HG03565 (cell line): ENCODE results near the gene TULP3.

ENCODE experiments used
- ATAC-seq: cut with Tn5 transposase; IDR thresholded peaks from one replicate; pipeline ENCODE4 v1.9.1; 2021; ENCODE audit warnings: mild to moderate bottlenecking, moderate library complexity; ENCODE audit not compliant: unreplicated experiment

The TULP3 gene

GRCh38 chr12:2925322-2925995 lies 34.8 kb downstream of the TULP3 start:
- no peak for ATAC-seq

DNA sequence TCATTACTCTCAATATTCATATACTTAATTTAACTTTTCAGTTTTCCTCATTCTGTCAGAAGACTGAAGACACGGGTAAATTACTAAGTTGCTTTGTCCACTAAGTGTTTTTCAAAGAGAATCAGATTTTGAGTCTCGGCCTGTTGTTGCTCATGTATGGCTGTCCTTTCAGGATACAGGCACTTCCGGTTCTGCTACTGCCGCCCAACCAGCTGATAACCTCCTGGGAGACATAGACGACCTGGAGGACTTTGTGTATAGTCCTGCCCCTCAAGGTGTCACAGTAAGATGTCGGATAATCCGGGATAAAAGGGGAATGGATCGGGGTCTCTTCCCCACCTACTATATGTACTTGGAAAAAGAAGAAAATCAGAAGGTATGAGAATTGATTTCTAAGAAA lies 40.2 kb downstream of the TULP3 start:
- ATAC-seq = no peak

DNA sequence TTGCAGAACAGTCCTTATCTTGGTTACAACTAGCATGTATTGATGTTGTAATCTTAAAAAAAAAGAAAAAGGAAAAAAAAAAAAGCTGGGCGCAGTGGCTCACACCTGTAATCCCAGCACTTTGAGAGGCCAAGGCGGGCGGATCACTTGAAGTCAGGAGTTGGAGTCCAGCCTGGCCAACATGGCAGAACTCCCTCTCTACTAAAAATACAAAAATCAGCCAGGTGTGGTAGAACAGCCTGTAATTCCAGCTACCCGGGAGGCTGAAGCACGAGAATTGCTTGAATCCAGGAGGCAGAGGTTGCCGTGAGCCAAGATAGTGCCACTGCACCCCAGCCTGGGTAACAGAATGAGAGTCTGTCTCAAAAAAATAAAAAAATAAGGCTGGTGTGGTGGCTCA lies 42.9 kb downstream of the TULP3 start:
- no peak for ATAC-seq

DNA sequence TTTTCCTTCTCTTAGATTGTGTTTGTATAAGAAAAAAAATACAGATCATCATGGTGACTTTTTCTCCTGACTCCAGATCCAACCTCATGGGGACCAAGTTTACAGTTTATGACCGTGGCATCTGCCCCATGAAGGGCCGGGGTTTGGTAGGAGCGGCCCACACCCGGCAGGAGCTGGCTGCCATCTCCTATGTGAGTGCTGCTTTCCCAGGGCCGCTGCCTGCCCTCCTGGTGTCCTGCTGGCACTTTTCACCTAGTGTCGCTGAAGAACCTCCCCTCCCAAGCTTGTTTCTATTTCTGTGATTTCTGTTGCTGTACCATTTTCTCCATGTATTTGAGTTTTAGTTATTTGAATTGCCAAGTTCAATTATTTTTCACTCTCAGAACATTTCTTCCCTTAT lies 43.7 kb downstream of the TULP3 start:
- no peak for ATAC-seq

- no peak for ATAC-seq
Observed at GRCh38 chr12:2936301-2936700, 45.6 kb downstream of the TULP3 start.

GRCh38 chr12:2937500-2937899 lies 46.8 kb downstream of the TULP3 start:
- ATAC-seq = no peak

DNA sequence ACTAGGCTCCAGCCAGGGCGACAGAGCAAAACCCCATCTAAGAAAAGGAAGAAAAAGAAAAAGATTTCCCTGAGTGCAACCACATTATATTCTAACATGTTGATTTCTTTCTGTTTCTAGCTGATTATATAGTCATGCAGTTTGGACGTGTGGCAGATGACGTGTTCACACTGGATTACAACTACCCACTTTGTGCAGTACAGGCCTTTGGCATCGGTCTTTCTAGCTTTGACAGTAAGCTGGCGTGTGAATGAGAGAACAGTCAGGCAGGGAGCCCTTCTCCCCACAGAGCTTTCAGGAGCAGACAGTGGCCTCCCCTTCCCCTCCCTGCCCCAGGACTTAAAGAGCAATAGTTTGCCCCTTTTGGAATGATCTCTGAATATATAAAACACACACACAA lies 48.5 kb downstream of the TULP3 start:
- no peak for ATAC-seq

- ATAC-seq = no peak
Observed at GRCh38 chr12:2940564-2940963, 49.9 kb downstream of the TULP3 start.

DNA sequence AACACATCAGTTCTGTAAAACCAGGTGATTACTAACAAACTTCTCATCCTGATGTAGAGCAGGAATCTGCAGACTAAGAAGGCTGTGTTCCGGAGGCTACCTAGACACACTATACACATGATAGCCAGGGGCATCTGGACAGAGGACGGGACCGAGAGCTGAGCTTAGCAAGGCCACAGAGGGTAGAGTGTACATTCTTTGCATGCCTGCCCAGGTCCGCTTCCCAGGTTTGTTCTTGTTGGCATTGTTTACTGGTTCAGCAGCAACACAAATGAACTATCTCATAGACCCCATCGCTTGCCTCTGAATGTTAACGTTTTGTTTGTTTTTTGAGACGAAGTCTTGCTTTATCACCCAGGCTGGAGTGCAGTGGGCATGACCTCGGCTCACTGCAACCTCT lies 50.8 kb downstream of the TULP3 start:
- no peak for ATAC-seq

DNA sequence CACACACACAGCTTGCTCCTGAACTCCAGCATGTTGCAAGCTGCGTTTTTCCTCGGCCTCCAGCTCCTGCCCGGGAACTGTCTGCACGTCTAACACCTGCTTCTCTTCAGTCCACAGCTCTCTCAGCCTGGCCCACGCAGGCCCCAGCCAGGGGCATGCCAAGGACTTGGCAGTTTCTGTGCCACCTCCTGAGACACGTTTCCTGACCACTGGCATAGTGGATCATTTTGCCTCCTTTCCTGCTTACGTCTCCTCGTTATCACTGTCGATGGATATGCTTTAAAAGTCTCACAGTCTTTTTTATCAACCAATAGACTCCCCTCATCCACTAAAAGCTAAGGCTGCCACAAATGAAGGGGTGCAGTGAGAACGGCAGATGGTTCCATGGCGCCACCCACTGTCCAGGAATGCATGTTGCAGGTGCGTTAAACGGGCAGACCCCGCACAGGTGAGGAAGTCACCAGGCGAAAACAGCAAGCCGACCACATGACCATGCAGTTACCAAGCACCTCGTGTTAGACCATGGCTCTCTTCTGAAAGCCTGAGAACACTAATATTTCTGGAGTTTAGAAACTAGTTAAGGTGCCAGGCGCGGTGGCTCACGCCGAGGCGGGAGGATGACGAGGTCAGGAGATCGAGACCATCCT lies 53.8 kb downstream of the TULP3 start:
- ATAC-seq = no peak

DNA sequence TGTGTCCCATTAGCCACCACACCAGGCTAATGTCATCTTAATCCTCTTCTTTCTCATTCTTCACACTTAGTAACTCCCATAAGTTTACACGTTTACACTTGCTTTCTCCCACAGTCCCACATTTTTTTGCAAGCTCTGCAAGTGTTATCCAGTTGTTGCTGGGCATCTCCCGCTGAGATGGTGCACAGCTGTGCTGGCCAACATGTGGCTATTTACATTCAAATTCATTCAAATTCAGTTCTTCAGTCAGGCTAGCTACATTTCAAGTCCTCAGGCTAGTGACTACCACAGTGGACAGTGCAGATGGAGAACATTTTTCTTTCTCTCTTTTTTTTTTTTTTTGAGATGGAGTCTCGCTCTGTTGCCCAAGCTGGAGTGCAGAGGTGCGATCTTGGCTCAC lies 58.7 kb downstream of the TULP3 start:
- ATAC-seq = no peak

DNA sequence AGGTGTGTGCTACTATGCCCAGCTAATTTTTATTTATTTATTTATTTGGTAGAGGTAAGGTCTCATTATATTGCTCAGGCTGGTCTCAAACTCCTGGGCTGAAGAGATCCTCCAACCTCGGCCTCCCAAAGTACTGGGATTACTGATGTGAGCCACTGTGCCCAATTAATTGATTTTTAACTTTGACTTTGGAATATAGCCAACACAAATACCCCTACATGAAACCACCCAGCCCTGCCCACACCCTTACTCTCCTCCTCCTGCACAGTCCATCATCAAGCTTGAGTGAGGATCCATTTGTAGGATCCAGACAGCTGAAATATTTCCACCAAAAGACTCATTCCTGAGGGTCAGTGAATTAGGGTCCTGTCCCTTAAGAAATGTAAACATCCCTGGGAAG lies 65.2 kb downstream of the TULP3 start:
- no peak for ATAC-seq

GRCh38 chr12:2957816-2958431 lies 67.2 kb downstream of the TULP3 start:
- no peak for ATAC-seq

- ATAC-seq = no peak
Observed at GRCh38 chr12:2958432-2959191, 67.9 kb downstream of the TULP3 start.

DNA sequence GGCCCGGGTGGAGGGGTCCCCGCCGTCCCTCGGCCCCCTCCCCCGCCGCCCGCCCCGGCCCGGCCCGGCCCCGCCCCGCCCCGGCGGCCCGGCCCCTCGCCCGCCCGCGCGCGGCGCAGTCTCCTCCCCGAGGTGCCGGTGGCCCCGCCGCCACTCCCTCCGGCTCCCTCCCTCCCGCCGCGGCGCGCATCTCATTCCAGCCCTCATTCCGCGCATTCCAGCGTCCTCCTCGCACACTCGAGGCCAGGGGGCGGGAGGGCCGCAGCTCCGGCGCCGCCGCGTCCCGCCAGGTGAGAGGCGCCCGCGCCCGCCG lies 68.5 kb downstream of the TULP3 start, which contains the start of gene TEAD4:
TSS of gene TEAD4 (plus strand) at position 206 of the 313 bp plus-strand sequence.
- ATAC-seq = no peak

- no peak for ATAC-seq
Observed at GRCh38 chr12:2959505-2960389, 69.1 kb downstream of the TULP3 start.

DNA sequence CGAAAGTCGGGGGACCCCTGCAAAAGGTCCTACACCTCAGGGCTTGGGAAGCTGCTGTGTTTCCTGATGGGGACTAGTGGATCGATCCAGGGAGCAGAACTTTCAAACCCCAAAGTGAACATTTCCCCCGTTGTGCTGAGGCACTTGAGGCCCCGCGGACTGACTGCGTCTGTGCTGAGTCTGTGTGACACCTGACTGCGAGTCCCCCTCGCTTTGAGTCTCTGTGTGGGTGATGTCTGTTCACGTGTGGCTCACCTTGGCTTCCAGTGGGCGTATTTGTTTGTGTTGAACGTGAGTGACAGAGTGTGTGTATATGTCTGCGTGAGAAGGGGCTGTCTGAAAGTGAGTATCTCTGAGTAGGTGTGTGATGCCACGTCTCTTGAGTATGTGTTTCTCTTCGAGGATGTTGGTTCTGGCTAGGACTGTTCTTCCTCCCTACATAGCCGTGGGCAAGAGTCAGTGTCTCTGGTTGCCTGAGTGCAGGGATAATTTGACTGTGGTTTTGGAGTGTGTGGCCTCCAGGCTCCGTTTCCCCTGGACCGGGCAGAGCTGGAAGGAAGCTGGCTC lies 69.8 kb downstream of the TULP3 start:
- no peak for ATAC-seq

- no peak for ATAC-seq
Observed at GRCh38 chr12:2960996-2961616, 70.4 kb downstream of the TULP3 start.

GRCh38 chr12:2961705-2962104 lies 71.0 kb downstream of the TULP3 start:
- ATAC-seq = no peak

- no peak for ATAC-seq
Observed at GRCh38 chr12:2963154-2963759, 72.6 kb downstream of the TULP3 start.
